Neural progenitor cell (in vitro differentiated cells): ENCODE measurements around the gene COIL. TPM values are rescaled to one million over a fixed set of nuclear protein-coding genes. Genes with fewer than 3 reads are reported as not detected.

Experiments used
- DNase-seq: peaks from one replicate; pipeline ENCODE4 v3.0.0-alpha.2; 2016; ENCODE audit warnings: low spot score
- H2AFZ ChIP-seq: fragments of 200-600 bp; sonication (generic); replicated peaks from 2 replicates; pipeline ENCODE4 v1.6.1; 2016; ENCODE audit warnings: antibody characterized with exemption
- H3F3A ChIP-seq: fragments of 200-600 bp; sonication (generic); 2 replicates; pipeline ENCODE4 v1.6.1; 2016; ENCODE audit warnings: antibody characterized with exemption, low read depth
- H3K27ac ChIP-seq: fragments of 200-600 bp; sonication (generic); 2 replicates; pipeline ENCODE4 v1.5.1; 2016; ENCODE audit warnings: mild to moderate bottlenecking
- H3K27me3 ChIP-seq: fragments of 200-600 bp; sonication (generic); 2 replicates; pipeline ENCODE4 v1.6.1; 2016; ENCODE audit warnings: mild to moderate bottlenecking, moderate library complexity
- H3K36me3 ChIP-seq: fragments of 200-600 bp; sonication (generic); 2 replicates; pipeline ENCODE4 v1.5.1; 2016
- H3K4me1 ChIP-seq: fragments of 200-600 bp; sonication (generic); 2 replicates; pipeline ENCODE4 v1.6.1; 2016; ENCODE audit warnings: mixed run types
- H3K4me2 ChIP-seq: fragments of 200-600 bp; sonication (generic); 2 replicates; pipeline ENCODE4 v1.6.1; 2016
- H3K4me3 ChIP-seq: fragments of 200-600 bp; sonication (generic); 2 replicates; pipeline ENCODE4 v1.5.1; 2016
- H3K79me2 ChIP-seq: fragments of 200-600 bp; sonication (generic); 2 replicates; pipeline ENCODE4 v1.6.1; 2016; ENCODE audit warnings: low read depth
- H3K9ac ChIP-seq: fragments of 200-600 bp; sonication (generic); 2 replicates; pipeline ENCODE4 v1.6.1; 2016
- H3K9me3 ChIP-seq: fragments of 200-600 bp; sonication (generic); 2 replicates; pipeline ENCODE4 v1.5.1; 2016; ENCODE audit warnings: low read depth
- H4K20me1 ChIP-seq: fragments of 200-600 bp; sonication (generic); 2 replicates; pipeline ENCODE4 v1.6.1; 2016; ENCODE audit warnings: low read depth
- H3K27ac Mint-ChIP-seq: 3 replicates; pipeline ENCODE4 v1.8.0; 2021; ENCODE audit warnings: mixed read lengths
- H3K27me3 Mint-ChIP-seq: 2 replicates; pipeline ENCODE4 v1.8.0; 2022; ENCODE audit warnings: low read depth, mild to moderate bottlenecking, inconsistent platforms, moderate library complexity, mixed read lengths; ENCODE audit not compliant: insufficient read depth
- H3K36me3 Mint-ChIP-seq: 3 replicates; pipeline ENCODE4 v1.8.0; 2021; ENCODE audit warnings: mixed read lengths
- H3K4me1 Mint-ChIP-seq: 3 replicates; pipeline ENCODE4 v1.8.0; 2021; ENCODE audit warnings: mixed read lengths
- H3K4me3 Mint-ChIP-seq: 3 replicates; pipeline ENCODE4 v1.8.0; 2021; ENCODE audit warnings: mild to moderate bottlenecking, moderate library complexity, mixed read lengths
- H3K9me3 Mint-ChIP-seq: 3 replicates; pipeline ENCODE4 v1.8.0; 2020; ENCODE audit warnings: mixed read lengths
- CTCF ChIP-seq: fragments of 200-600 bp; sonication (generic); IDR thresholded peaks from 2 replicates; pipeline ENCODE4 v1.5.1; 2017; ENCODE audit warnings: antibody characterized with exemption, mild to moderate bottlenecking
- EZH2 ChIP-seq: fragments of 200-600 bp; sonication (generic); IDR thresholded peaks from 2 replicates; pipeline ENCODE4 v1.6.1; 2017; ENCODE audit warnings: antibody characterized with exemption, mild to moderate bottlenecking, moderate library complexity
- EZH2phosphoT487 ChIP-seq: fragments of 200-600 bp; sonication (generic); IDR thresholded peaks from 2 replicates; pipeline ENCODE4 v1.6.1; 2017; ENCODE audit warnings: antibody characterized with exemption
- total RNA-seq: library from RNA; depleted of rRNA; stranded (reverse); fragments of >200 nt; gene quantifications from 2 replicates; pipeline ENCODE4 v1.2.3, GENCODE V29; 2015; ENCODE audit warnings: low replicate concordance

COIL gene
- total RNA-seq, 1 donor from 2014 or later, result 40.0 TPM

- Histone ChIP-seq H3K79me2 (no peaks in the 10 kb centered on the region), H2AFZ (no peak overlapping the region), H3K27me3 (no peaks in the 10 kb centered on the region), H3K9me3 (peaks cover 28% of the 10 kb centered on the region), H3K4me2 (no peak overlapping the region), H3F3A (no peaks in the 10 kb centered on the region), H3K36me3 (peaks cover 7% of the 10 kb centered on the region), H3K9ac (no peak overlapping the region), H3K27ac (no peak overlapping the region), H3K4me1 (no peaks in the 10 kb centered on the region), H3K4me3 (no peak overlapping the region), H4K20me1 (no peaks in the 10 kb centered on the region)
- peaks cover 38% of the 10 kb centered on the region for H3K9me3 Mint-ChIP-seq
- TF ChIP-seq EZH2phosphoT487, result no peak
- TF ChIP-seq EZH2, result no peak
- H3K4me1 Mint-ChIP-seq, result no peaks in the 10 kb centered on the region
- H3K27ac Mint-ChIP-seq, result no peak overlapping the region
- DNase-seq, result no peak
- H3K27me3 Mint-ChIP-seq, result peaks cover 5% of the 10 kb centered on the region
- H3K36me3 Mint-ChIP-seq, result peaks cover 24% of the 10 kb centered on the region
- H3K4me3 Mint-ChIP-seq, result no peak overlapping the region
These were observed 30.0 kb downstream of the COIL start for GRCh38 chr17:56930739-56931337.

- no peaks in the 10 kb centered on the region for H3K79me2 ChIP-seq
- no peaks in the 10 kb centered on the region for H3F3A ChIP-seq
- no peaks in the 10 kb centered on the region for H3K27me3 ChIP-seq
- no peaks in the 10 kb centered on the region for H3K4me1 ChIP-seq
- no peak overlapping the region for H3K27ac Mint-ChIP-seq
- peaks cover 28% of the 10 kb centered on the region for H3K9me3 ChIP-seq
- no peaks in the 10 kb centered on the region for H4K20me1 ChIP-seq
- H3K9ac ChIP-seq, result no peak overlapping the region
- peaks cover 38% of the 10 kb centered on the region for H3K9me3 Mint-ChIP-seq
- H3K36me3 Mint-ChIP-seq, result peaks cover 16% of the 10 kb centered on the region
- no peaks in the 10 kb centered on the region for H3K4me1 Mint-ChIP-seq
- H2AFZ ChIP-seq, result no peak overlapping the region
- peaks cover 5% of the 10 kb centered on the region for H3K27me3 Mint-ChIP-seq
- H3K27ac ChIP-seq, result no peak overlapping the region
- H3K4me3 Mint-ChIP-seq, result no peak overlapping the region
- peak; percentile 49 for DNase-seq
- peaks cover 7% of the 10 kb centered on the region for H3K36me3 ChIP-seq
- TF ChIP-seq EZH2, result no peak
- no peak overlapping the region for H3K4me3 ChIP-seq
- no peak overlapping the region for H3K4me2 ChIP-seq
These were observed 31.4 kb downstream of the COIL start for GRCh38 chr17:56929362-56929969.

- no peaks in the 10 kb centered on the region for H3K79me2 ChIP-seq
- DNase-seq, result no peak
- peaks cover 28% of the 10 kb centered on the region for H3K9me3 ChIP-seq
- Mint-ChIP-seq H3K27ac (no peak overlapping the region), H3K4me3 (no peak overlapping the region), H3K27me3 (peaks cover 4% of the 10 kb centered on the region), H3K9me3 (peaks cover 38% of the 10 kb centered on the region), H3K36me3 (peaks cover 10% of the 10 kb centered on the region), H3K4me1 (no peaks in the 10 kb centered on the region)
- no peak overlapping the region for H3K9ac ChIP-seq
- H2AFZ ChIP-seq, result no peak overlapping the region
- TF ChIP-seq EZH2, result no peak
- TF ChIP-seq CTCF, result no peak
- TF ChIP-seq EZH2phosphoT487, result no peak
- H3K27me3 ChIP-seq, result no peaks in the 10 kb centered on the region
- peaks cover 7% of the 10 kb centered on the region for H3K36me3 ChIP-seq
- H3F3A ChIP-seq, result no peaks in the 10 kb centered on the region
- no peak overlapping the region for H3K27ac ChIP-seq
- no peaks in the 10 kb centered on the region for H4K20me1 ChIP-seq
- no peak overlapping the region for H3K4me2 ChIP-seq
- no peak overlapping the region for H3K4me3 ChIP-seq
- no peaks in the 10 kb centered on the region for H3K4me1 ChIP-seq
These were observed 32.3 kb downstream of the COIL start for GRCh38 chr17:56928586-56928985.

GRCh38 chr17:56926704-56927103 is 34.1 kb downstream of the COIL start:
- TF ChIP-seq EZH2, result no peak
- TF ChIP-seq CTCF, result no peak
- TF ChIP-seq EZH2phosphoT487, result no peak
- H3K79me2 ChIP-seq, result no peaks in the 10 kb centered on the region
- no peak overlapping the region for H2AFZ ChIP-seq
- peaks cover 7% of the 10 kb centered on the region for H3K36me3 ChIP-seq
- H4K20me1 ChIP-seq, result no peaks in the 10 kb centered on the region
- Mint-ChIP-seq H3K4me3 (no peak overlapping the region), H3K27ac (no peak overlapping the region), H3K36me3 (peaks cover 3% of the 10 kb centered on the region), H3K9me3 (peaks cover 30% of the 10 kb centered on the region), H3K4me1 (no peaks in the 10 kb centered on the region), H3K27me3 (peaks cover 7% of the 10 kb centered on the region)
- H3K9ac ChIP-seq, result no peak overlapping the region
- no peak overlapping the region for H3K4me3 ChIP-seq
- H3K27me3 ChIP-seq, result no peaks in the 10 kb centered on the region
- no peaks in the 10 kb centered on the region for H3K4me1 ChIP-seq
- H3K9me3 ChIP-seq, result peaks cover 28% of the 10 kb centered on the region
- no peak overlapping the region for H3K4me2 ChIP-seq
- no peak overlapping the region for H3K27ac ChIP-seq
- no peaks in the 10 kb centered on the region for H3F3A ChIP-seq
- DNase-seq, result no peak
